Upper lobe of left lung (tissue), 4 donors: Measurements from ENCODE around the gene MT3.

Source experiments
- CTCF ChIP-seq, 6 experiments: fragments of 450-650 bp in 4 of 6; fragments of 200-600 bp in 2 of 6; sonication (generic) in 2 of 6; IDR thresholded peaks; one replicate each; pipeline ENCODE4 v1.5.1; 2016 to 2019; ENCODE audit warnings: antibody characterized with exemption in 6 of 6
- EP300 ChIP-seq, 4 donors: sonication (generic); formaldehyde crosslinking; IDR thresholded peaks; one replicate each; pipeline ENCODE4 v1.5.1; 2017; ENCODE audit warnings: antibody characterized with exemption in 4 of 4, control low read depth in 2 of 4
- POLR2A ChIP-seq, 4 donors: fragments of 450-650 bp; IDR thresholded peaks; one replicate each; pipeline ENCODE4 v1.5.1; 2016 to 2017; ENCODE audit warnings: antibody characterized with exemption in 4 of 4, mild to moderate bottlenecking in 2 of 4
- POLR2AphosphoS5 ChIP-seq, 2 donors: sonication (generic); formaldehyde crosslinking; IDR thresholded peaks; one replicate each; pipeline ENCODE4 v1.5.1; 2017; ENCODE audit warnings: antibody characterized with exemption in 2 of 2

DNA sequence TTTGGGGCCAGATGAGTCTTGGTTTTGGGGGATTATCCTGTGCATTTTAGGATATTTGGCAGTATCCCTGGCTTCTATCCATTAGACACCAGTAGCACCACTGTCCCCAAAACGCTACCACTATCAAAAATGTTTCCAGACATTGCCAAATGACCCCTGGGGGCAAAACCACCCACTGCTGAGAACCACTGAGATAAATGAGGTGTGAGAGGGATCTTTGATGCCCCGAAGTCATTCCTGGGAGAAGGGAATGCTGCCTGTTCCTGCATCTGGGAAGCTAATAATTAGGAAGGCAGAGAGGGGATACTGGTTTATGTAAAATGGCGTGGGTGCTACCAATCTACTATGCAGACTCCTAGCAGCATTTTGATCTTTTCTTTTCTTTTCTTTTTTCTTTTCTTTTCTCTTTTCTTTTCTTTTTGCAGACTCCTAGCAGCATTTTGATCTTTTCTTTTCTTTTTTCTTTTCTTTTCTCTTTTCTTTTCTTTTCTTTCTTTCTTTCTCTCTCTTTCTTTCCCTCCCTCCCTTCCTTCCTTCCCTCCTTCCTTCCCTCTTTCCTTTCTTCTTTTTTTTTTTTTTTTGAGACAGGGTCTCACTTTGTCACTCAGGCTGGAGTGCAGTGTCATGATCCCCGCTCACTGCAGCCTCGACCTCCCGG is 8.8 kb upstream of the MT3 start:
- TF ChIP-seq POLR2A (IDR thresholded peaks at IDR 0.05) (no peak), CTCF (IDR thresholded peaks at IDR 0.05) (no peak), POLR2AphosphoS5 (IDR thresholded peaks at IDR 0.05) (no peak), EP300 (IDR thresholded peaks at IDR 0.05) (no peak)
